ENCODE results near the gene PRKG1. TPM values are rescaled to one million over a fixed set of nuclear protein-coding genes. Genes with fewer than 3 reads are reported as not detected.
A peak's percentile ranks its signal among the peaks of the same experiment; 100 is the strongest.
"Not testable (repeated sequence)": the region's sequence is repeated elsewhere in the genome, so short reads cannot be mapped to it uniquely, and the experiment has no call there.

The PRKG1 gene
- total RNA-seq, 2 donors from 2014 or later: 31.5 to 34.7 TPM

DNA sequence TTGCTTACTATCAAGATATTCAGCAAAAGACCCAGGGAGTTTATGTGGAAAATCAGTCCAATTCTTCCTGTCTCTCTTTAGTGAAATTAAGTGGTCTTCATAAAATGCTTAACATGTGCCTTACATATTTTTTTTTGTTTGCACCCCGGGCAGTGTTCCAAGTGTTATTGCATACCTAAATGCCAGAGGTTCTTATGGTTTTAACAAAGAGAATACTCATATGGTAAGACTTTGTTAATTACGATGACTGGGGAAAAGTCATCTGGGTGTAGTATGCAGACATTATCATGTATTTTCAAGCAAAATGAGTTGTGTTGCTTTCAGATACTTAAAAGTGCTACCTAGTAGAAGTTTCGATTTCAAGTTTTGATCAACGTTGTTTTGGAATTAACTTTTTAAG lies 82.6 kb downstream of the PRKG1 start:
- intact Hi-C loops (cut with DNase I): no loop called here
- DNase-seq (no peak), ATAC-seq (no peak)

- ATAC-seq: no peak
- DNase-seq: no peak
- intact Hi-C loops (cut with DNase I): no loop called here
Measured at GRCh38 chr10:51158832-51159231, 84.5 kb downstream of the PRKG1 start.

- intact Hi-C loops (cut with DNase I): no loop called here
- no peak for ATAC-seq
- no peak for DNase-seq
Measured at GRCh38 chr10:51159841-51160240, 85.6 kb downstream of the PRKG1 start.

DNA sequence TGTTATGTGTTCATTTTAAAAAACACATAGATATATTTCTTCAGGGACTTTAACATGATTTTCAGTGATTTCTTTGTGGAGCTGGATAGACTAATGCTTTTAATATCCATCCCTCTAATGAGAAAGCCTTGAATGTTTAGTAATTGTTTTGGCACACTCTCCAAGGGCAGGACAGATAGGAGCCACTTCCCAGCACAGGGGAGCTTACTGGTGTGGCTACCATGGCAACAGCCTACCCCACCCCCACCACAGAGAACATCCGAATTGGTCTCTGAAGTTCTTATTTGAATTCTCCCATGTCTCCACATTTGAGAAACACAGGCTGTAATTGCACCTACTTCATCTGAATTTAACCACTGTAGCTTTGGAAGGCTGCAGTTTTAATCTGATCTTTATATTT lies 87.7 kb downstream of the PRKG1 start:
- intact Hi-C loops (cut with DNase I): no loop called here
- ATAC-seq (peak; percentile 87 to 91), DNase-seq (peak; percentile 63)

- intact Hi-C loops (cut with DNase I); DNase-seq; ATAC-seq: not testable (repeated sequence)
Measured at GRCh38 chr10:51163380-51164049, 89.2 kb downstream of the PRKG1 start.

GRCh38 chr10:51168086-51168815 lies 94.0 kb downstream of the PRKG1 start:
- intact Hi-C loops (cut with DNase I): no loop called here
- no peak for DNase-seq
- no peak for ATAC-seq

DNA sequence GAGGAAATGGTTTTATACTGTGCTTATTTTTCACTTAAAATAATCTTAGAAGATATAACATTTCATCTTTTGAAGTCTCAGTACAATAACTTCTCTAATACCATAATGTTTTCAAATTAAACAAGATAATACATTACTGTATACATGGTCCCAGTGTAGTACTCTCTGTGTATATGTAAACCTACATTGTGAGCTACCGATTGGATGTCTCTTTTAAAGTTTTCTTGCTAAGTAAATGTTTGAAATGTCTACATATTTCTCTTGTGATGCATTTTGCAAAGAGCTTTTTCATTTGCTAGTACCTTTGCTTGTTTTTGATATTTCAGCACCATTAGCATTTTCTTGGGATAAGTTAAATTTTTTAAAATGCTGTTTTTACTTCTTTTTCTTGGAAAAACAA lies 94.8 kb downstream of the PRKG1 start:
- DNase-seq: no peak
- intact Hi-C loops (cut with DNase I): no loop called here
- ATAC-seq: no peak

- no peak for DNase-seq
- ATAC-seq: peak in 1 of 2 donors; percentile 64
- intact Hi-C loops (cut with DNase I): no loop called here
Measured at GRCh38 chr10:51170518-51171245, 96.4 kb downstream of the PRKG1 start.

DNA sequence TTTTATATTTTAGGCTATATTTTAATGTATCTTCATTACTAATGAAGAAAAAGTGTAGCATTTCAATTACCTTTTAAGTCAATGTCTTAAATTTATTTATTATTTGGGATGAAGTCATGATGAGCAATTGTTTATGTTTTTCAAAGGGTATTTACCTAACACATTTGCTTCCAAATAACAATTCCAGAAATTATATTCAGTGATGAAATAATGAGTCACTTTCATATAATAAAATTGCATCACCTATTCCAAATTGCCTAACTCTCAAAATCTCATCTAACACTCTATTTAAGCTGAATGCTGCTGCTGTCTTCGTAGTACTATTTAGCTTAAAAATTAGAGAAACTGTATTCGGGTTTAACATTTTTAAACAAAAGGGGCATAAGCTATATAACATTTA lies 97.7 kb downstream of the PRKG1 start:
- DNase-seq (no peak), ATAC-seq (peak in 1 of 2 donors; percentile 45)
- intact Hi-C loops (cut with DNase I): no loop called here

GRCh38 chr10:51176976-51177695 lies 102.8 kb downstream of the PRKG1 start:
- ATAC-seq (no peak), DNase-seq (no peak)
- intact Hi-C loops (cut with DNase I): no loop called here

- no peak for ATAC-seq
- DNase-seq: no peak
- intact Hi-C loops (cut with DNase I): no loop called here
Measured at GRCh38 chr10:51178634-51179033, 104.3 kb downstream of the PRKG1 start.

GRCh38 chr10:51180141-51180540 lies 105.9 kb downstream of the PRKG1 start:
- intact Hi-C loops (cut with DNase I): no loop called here
- ATAC-seq: no peak
- DNase-seq: no peak

DNA sequence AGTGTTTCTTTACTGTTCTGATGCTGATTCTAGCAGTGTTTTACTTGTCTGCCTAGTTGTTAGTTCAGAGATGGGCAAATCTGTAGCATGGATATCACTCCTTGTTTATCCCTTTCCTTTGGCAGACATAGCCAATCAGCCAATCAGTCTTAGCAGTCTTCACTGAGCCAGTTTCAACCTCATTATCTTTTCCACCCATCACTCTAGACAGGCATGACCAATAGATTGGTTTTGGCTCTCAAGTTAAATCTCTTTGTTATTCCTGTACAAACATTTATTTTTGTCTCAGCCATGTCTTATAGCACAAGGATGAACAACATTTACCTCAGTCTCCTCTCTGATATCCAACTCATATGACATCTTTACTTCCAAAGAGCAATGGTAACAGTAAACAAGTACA lies 109.5 kb downstream of the PRKG1 start:
- no peak for ATAC-seq
- intact Hi-C loops (cut with DNase I): no loop called here

GRCh38 chr10:51186361-51186760 lies 112.1 kb downstream of the PRKG1 start:
- intact Hi-C loops (cut with DNase I): no loop called here
- DNase-seq: no peak
- no peak for ATAC-seq

More for the DNA sequence above, 109.5 kb downstream of the PRKG1 start:
- DNase-seq: no peak

GRCh38 chr10:51188008-51188407 lies 113.7 kb downstream of the PRKG1 start:
- intact Hi-C loops (cut with DNase I): no loop called here
- DNase-seq: no peak
- ATAC-seq: no peak

DNA sequence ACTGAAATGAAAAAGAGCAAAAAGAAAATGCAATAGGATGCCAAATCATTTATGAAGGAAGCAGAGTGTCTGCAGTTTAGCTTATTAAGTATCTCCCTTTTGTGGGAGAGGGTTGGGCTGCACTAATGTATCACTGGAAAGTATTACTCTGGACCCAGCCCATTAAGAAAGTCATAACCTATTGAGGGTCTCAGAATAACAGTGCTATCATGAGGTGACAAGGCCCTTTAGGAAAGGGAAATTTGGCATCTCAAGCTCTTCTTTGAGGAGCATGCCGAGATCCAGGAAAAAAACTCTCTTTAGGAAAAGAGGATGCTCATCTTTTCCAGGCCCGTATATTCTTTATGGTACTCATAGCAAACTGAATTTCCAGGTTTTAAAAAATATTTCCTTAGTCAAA lies 114.6 kb downstream of the PRKG1 start:
- DNase-seq (no peak), ATAC-seq (no peak)
- intact Hi-C loops (cut with DNase I): no loop called here

DNA sequence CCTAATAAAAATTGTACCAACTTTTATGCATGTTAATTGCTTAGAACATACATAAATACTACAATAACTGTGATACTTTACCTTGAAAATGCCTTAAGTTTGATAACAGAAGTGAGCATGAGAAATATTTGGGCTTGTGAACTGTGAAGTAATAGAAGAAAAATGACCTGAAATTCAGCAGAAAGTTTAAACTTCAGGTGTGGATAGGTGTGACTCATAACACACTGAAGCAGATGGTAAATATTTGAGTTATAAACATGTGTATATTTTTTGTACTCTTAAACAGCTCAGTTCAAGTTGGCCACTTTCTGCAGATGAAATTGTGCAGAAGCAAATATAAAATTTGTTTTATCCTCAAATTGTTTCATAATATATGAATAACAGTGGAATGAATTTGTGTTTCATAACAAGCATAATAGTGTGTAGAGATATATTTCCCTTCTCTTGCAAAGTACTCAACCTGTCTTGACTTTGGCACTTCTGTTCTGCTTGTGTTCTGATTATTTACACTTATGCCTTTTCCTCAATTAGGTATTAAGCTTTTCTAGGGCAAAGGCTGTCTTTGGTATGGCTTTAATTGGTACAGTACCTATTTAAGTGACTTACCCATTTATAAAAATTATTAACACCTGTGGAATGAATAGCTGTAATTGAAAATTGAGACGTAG lies 122.4 kb downstream of the PRKG1 start:
- intact Hi-C loops (cut with DNase I): no loop called here
- ATAC-seq (no peak), DNase-seq (no peak)

DNA sequence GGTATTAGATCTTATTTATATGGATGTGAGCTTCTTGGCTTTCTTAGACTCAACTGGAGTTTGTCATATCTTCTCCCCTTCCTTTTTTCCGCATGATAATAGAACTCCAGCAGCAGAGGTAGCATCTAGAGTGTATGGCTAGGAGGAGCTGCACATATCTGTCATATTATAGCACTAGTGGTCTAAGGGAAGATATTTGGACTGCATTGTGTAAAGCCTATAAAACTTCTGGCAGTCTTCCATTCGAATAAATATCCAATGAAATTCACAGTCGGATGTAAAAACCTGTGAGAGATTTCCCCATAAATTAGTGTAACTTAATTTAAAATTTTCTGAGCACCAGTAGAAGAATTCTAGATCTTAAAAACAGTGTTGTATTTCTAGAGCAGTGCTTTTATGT lies 123.9 kb downstream of the PRKG1 start:
- DNase-seq (no peak), ATAC-seq (no peak)
- intact Hi-C loops (cut with DNase I): no loop called here

- intact Hi-C loops (cut with DNase I): no loop called here
- ATAC-seq: no peak
Measured at GRCh38 chr10:51201947-51202346, 127.7 kb downstream of the PRKG1 start.

More at GRCh38 chr10:51201947-51202346, 127.7 kb downstream of the PRKG1 start:
- DNase-seq: no peak

Measured in left cardiac atrium (tissue), 4 donors.